ENCODE results near the gene GRAMD1B. TPM values are rescaled to one million over a fixed set of nuclear protein-coding genes. Genes with fewer than 3 reads are reported as not detected.

GRAMD1B gene
- total RNA-seq, 2 experiments from 2014 or later: 91.6 to 91.8 TPM

Other genes with a start within 250 kb of the GRAMD1B start
- under 1 TPM; 0.75 to 0.81 TPM for gene CLMP, start 235.0 kb upstream of the GRAMD1B start, total RNA-seq
- under 1 TPM in 1 of 2 experiments, not detected in 1; 0.03 TPM for gene SCN3B, start 224.4 kb downstream of the GRAMD1B start, total RNA-seq